ACC112 (cell line): Measurements from ENCODE around the gene STRA6.

Experiments
- H2AFZ ChIP-seq: fragments of 200-600 bp; sonication (generic); one replicate; pipeline ENCODE4 v1.6.0; 2017; ENCODE audit warnings: antibody characterized with exemption, low read length; ENCODE audit not compliant: unreplicated experiment
- H3K27ac ChIP-seq: fragments of 200-600 bp; sonication (generic); 2 replicates; pipeline ENCODE4 v1.5.1; 2014; ENCODE audit warnings: low read depth, mild to moderate bottlenecking, antibody characterized with exemption, low read length, moderate library complexity
- H3K27me3 ChIP-seq: fragments of 200-600 bp; sonication (generic); 2 replicates; pipeline ENCODE4 v1.6.1; 2014; ENCODE audit warnings: mild to moderate bottlenecking, antibody characterized with exemption, low read length, moderate library complexity, mixed read lengths; ENCODE audit not compliant: insufficient read depth
- H3K36me3 ChIP-seq: fragments of 200-600 bp; sonication (generic); 2 replicates; pipeline ENCODE4 v1.6.1; 2016; ENCODE audit warnings: mild to moderate bottlenecking, antibody characterized with exemption, low read length, moderate library complexity, mixed read lengths; ENCODE audit not compliant: insufficient read depth
- H3K4me1 ChIP-seq: fragments of 200-600 bp; sonication (generic); one replicate; pipeline ENCODE4 v1.6.1; 2016; ENCODE audit warnings: low read length, mixed read lengths; ENCODE audit not compliant: insufficient read depth, unreplicated experiment, control insufficient read depth
- H3K4me3 ChIP-seq: fragments of 200-600 bp; sonication (generic); 2 replicates; pipeline ENCODE4 v1.5.1; 2014; ENCODE audit warnings: mild to moderate bottlenecking, low read depth, low read length
- H3K79me2 ChIP-seq: fragments of 200-600 bp; sonication (generic); one replicate; pipeline ENCODE4 v1.6.0; 2016; ENCODE audit warnings: low read length; ENCODE audit not compliant: control insufficient read depth, unreplicated experiment, insufficient read depth

The STRA6 gene

GRCh38 chr15:74213858-74214284 lies 11.3 kb upstream of the STRA6 start:
- Histone ChIP-seq H3K4me3 (no peak overlapping the region), H3K79me2 (no peaks in the 10 kb centered on the region), H3K27ac (no peak overlapping the region), H2AFZ (no peak overlapping the region), H3K36me3 (no peaks in the 10 kb centered on the region), H3K27me3 (no peaks in the 10 kb centered on the region), H3K4me1 (peaks cover 32% of the 10 kb centered on the region)

- Histone ChIP-seq H3K4me3 (no peak overlapping the region), H2AFZ (no peak overlapping the region), H3K79me2 (no peaks in the 10 kb centered on the region), H3K4me1 (peaks cover 32% of the 10 kb centered on the region), H3K36me3 (no peaks in the 10 kb centered on the region), H3K27me3 (0 out of 2 replicates have a peak, but pooled peaks cover 3% of the 10 kb centered on the region), H3K27ac (no peak overlapping the region)
Observed at GRCh38 chr15:74212494-74212893, 9.9 kb upstream of the STRA6 start.

GRCh38 chr15:74211656-74212055 lies 9.1 kb upstream of the STRA6 start:
- Histone ChIP-seq H3K4me3 (no peak overlapping the region), H3K79me2 (no peaks in the 10 kb centered on the region), H3K27ac (no peak overlapping the region), H2AFZ (no peak overlapping the region), H3K27me3 (0 out of 2 replicates have a peak, but pooled peaks cover 3% of the 10 kb centered on the region), H3K4me1 (peaks cover 32% of the 10 kb centered on the region), H3K36me3 (no peaks in the 10 kb centered on the region)

DNA sequence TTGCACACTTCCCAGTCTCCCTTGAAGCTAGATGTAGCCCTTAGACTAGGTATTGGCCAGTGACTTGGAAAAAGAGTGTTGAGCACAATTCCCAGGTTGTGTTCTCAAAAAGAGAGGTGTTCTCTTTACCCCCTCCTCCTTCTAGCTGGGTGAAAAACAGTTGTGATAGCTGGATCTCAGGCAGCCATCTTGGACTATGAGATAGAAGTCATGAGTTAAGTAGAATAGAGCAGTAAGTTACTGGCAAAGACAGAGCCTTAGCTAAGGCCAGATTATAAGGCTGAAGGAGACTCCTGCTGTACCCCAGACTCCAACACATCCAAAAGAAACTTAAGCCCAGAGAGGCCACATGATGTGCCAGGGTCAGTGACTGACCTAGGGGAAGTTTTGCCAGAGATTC lies 8.1 kb upstream of the STRA6 start:
- Histone ChIP-seq H3K4me3 (no peak overlapping the region), H3K4me1 (peaks cover 28% of the 10 kb centered on the region), H2AFZ (peak overlapping the region; percentile 12), H3K27me3 (0 out of 2 replicates have a peak, but pooled peaks cover 3% of the 10 kb centered on the region), H3K79me2 (no peaks in the 10 kb centered on the region), H3K36me3 (no peaks in the 10 kb centered on the region), H3K27ac (peak overlapping the region; percentile 70)

DNA sequence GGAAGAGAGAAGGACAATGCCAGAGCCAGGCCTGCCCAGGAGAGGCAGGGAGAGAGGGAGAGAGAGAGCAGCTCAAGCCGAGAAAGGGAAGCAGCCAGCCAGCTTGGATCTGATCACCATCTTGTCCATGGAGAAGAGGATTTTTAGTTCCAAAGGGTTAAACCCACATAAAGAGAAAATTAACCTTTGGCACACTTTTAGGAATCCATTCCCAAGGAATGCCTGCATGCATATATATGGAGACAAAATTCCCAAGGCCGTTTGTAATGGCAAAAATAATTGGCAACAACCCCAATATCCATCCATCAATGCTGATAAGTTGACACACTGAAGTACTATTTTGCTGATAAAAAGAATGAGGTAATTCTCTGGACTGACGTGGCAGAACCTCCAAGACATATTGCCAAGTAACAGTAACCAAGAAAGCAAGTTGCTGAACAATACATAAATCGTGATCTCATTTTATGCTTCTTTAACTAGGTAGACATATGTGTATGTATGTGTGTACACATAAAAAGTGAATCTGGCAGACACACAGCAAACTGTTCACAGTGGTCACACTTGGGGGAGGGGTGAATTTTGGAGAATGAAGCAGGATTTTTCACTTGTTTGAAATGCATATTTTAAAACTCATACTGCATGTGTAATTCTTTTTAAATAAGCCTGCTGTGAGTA lies 7.5 kb upstream of the STRA6 start:
- no peaks in the 10 kb centered on the region for H3K79me2 ChIP-seq
- peak overlapping the region; percentile 12 for H2AFZ ChIP-seq
- no peaks in the 10 kb centered on the region for H3K36me3 ChIP-seq
- H3K27ac ChIP-seq, result peak overlapping the region; percentile 70
- no peak overlapping the region for H3K4me3 ChIP-seq
- 0 out of 2 replicates have a peak, but pooled peaks cover 3% of the 10 kb centered on the region for H3K27me3 ChIP-seq
- H3K4me1 ChIP-seq, result peaks cover 22% of the 10 kb centered on the region

DNA sequence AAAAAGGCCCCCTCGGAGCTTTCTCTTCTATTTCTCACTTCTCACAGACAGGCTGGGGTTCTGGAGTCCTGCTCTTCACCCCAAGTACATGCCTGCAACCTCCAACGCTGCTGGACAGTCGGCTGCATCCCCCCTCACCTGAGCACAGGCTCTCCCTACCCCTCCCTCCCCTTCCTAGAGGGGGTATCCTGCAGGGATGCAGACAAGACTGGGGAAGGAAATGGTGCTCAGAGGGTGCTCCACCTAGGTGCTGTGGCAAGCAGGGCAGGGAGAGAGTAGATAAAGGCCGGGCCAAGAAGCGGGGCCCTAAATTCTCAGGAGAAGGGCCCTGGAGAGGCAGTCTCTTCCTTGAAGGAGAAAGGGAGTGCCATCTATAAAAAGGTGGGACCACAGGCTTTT lies 7.0 kb upstream of the STRA6 start:
- Histone ChIP-seq H3K4me1 (peaks cover 16% of the 10 kb centered on the region), H3K79me2 (no peaks in the 10 kb centered on the region), H3K4me3 (no peak overlapping the region), H3K27ac (peak overlapping the region; percentile 15; the same call in 1 of the 2 replicates), H2AFZ (no peak overlapping the region), H3K36me3 (no peaks in the 10 kb centered on the region), H3K27me3 (0 out of 2 replicates have a peak, but pooled peaks cover 3% of the 10 kb centered on the region)

DNA sequence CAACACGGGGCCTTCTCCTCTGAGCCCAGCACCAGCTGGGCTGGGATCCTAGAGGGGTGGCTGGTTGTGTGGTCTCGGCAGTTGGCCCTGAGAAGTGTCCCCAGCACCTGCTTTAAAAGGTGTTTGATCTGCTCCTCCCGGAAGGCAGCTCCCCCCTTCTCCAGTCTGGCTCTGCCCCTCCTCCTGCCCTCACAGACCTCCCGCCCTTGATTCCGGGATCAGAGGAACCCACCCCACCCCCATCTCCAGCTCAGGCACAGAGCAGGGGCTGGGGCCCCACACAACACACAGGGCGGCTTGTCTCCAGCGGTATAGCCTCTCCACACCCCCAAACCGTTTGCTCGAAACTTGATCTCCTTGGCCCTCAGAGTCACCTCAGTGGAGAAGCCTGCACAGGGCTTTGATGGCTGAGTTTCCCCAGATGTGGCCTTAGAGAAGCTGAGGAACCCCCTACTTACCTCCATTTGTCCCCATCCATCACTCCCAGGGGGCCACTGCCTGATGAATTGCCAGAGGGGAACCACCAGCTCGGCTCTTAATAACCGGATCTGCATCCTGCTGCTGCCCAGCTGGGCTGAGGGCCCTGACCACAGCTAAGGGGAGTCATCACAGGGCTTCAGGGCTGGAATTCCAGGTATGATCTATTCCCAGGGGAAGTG lies 6.4 kb upstream of the STRA6 start:
- H3K4me1 ChIP-seq, result peaks cover 19% of the 10 kb centered on the region
- no peaks in the 10 kb centered on the region for H3K36me3 ChIP-seq
- H3K79me2 ChIP-seq, result no peaks in the 10 kb centered on the region
- no peak overlapping the region for H2AFZ ChIP-seq
- H3K4me3 ChIP-seq, result no peak overlapping the region
- H3K27me3 ChIP-seq, result 0 out of 2 replicates have a peak, but pooled peaks cover 3% of the 10 kb centered on the region
- no peak overlapping the region for H3K27ac ChIP-seq

- Histone ChIP-seq H3K4me1 (peaks cover 24% of the 10 kb centered on the region), H3K27me3 (0 out of 2 replicates have a peak, but pooled peaks cover 3% of the 10 kb centered on the region), H3K79me2 (no peaks in the 10 kb centered on the region), H3K4me3 (no peak overlapping the region), H3K36me3 (no peaks in the 10 kb centered on the region), H3K27ac (no peak overlapping the region), H2AFZ (no peak overlapping the region)
Observed at GRCh38 chr15:74208496-74208895, 5.9 kb upstream of the STRA6 start.

- Histone ChIP-seq H3K27me3 (0 out of 2 replicates have a peak, but pooled peaks cover 3% of the 10 kb centered on the region), H2AFZ (no peak overlapping the region), H3K79me2 (no peaks in the 10 kb centered on the region), H3K4me3 (no peak overlapping the region), H3K4me1 (peaks cover 25% of the 10 kb centered on the region), H3K27ac (no peak overlapping the region), H3K36me3 (no peaks in the 10 kb centered on the region)
Observed at GRCh38 chr15:74207652-74208440, 5.3 kb upstream of the STRA6 start.

GRCh38 chr15:74206801-74207281 lies 4.3 kb upstream of the STRA6 start:
- Histone ChIP-seq H3K79me2 (no peaks in the 10 kb centered on the region), H3K4me1 (peaks cover 31% of the 10 kb centered on the region), H3K27me3 (0 out of 2 replicates have a peak, but pooled peaks cover 3% of the 10 kb centered on the region), H3K4me3 (no peak overlapping the region), H2AFZ (no peak overlapping the region), H3K36me3 (no peaks in the 10 kb centered on the region), H3K27ac (no peak overlapping the region)
